Measurements from ENCODE around the gene UBAP1L.

DNA sequence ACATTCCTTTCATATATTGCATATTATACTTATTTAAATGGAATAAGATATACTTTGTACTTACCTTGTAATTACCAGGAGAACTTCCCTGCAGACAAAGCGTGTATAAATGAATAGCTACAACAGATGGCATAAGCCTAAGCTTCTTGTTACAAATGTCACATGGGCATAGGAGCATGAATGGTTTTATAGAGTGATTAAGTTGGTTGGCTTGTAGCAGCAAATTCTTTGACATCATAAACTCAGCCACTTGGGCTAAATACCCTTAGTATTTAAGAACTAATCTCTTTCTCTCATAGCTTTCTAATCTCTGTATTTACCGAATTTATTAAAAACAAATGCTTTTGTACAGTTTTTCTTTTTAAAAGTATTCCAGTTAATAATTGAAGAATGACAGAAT lies at the start of gene UBAP1L:
- TF ChIP-seq, protein P1, sequence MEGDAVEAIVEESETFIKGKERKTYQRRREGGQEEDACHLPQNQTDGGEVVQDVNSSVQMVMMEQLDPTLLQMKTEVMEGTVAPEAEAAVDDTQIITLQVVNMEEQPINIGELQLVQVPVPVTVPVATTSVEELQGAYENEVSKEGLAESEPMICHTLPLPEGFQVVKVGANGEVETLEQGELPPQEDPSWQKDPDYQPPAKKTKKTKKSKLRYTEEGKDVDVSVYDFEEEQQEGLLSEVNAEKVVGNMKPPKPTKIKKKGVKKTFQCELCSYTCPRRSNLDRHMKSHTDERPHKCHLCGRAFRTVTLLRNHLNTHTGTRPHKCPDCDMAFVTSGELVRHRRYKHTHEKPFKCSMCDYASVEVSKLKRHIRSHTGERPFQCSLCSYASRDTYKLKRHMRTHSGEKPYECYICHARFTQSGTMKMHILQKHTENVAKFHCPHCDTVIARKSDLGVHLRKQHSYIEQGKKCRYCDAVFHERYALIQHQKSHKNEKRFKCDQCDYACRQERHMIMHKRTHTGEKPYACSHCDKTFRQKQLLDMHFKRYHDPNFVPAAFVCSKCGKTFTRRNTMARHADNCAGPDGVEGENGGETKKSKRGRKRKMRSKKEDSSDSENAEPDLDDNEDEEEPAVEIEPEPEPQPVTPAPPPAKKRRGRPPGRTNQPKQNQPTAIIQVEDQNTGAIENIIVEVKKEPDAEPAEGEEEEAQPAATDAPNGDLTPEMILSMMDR (conservative IDR thresholded peaks at IDR 0.05; ENCODE audit: low read depth, low read length) = no peak
- TF ChIP-seq RAD21 (IDR thresholded peaks at IDR 0.05; ENCODE audit: low read length) = no peak
- no peak for TF ChIP-seq POLR2A (IDR thresholded peaks at IDR 0.05; ENCODE audit: low read depth, low read length)
- no peak for TF ChIP-seq SMC3 (IDR thresholded peaks at IDR 0.05; ENCODE audit: low read depth, low read length)
